Measurements from ENCODE around the gene LRP1B.

DNA sequence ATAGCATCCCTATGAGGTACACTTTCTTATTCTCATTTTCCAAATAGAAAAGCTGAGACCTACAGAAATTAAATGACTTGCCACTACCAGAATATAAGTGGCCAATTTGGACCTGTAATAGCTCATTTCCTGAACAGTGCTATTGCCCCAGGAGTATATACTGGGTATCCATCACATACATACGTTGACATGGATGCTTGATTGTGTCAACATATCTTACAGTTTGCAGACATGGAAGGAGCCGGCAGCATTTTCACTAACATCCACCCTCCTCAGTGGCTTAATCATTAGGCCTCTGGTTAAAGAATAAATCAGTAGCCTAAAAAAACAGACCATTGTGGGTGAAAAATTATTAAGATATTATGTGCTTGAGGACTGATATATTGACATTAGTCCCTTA is 829.3 kb downstream of the LRP1B start:
- TF ChIP-seq, protein P1, sequence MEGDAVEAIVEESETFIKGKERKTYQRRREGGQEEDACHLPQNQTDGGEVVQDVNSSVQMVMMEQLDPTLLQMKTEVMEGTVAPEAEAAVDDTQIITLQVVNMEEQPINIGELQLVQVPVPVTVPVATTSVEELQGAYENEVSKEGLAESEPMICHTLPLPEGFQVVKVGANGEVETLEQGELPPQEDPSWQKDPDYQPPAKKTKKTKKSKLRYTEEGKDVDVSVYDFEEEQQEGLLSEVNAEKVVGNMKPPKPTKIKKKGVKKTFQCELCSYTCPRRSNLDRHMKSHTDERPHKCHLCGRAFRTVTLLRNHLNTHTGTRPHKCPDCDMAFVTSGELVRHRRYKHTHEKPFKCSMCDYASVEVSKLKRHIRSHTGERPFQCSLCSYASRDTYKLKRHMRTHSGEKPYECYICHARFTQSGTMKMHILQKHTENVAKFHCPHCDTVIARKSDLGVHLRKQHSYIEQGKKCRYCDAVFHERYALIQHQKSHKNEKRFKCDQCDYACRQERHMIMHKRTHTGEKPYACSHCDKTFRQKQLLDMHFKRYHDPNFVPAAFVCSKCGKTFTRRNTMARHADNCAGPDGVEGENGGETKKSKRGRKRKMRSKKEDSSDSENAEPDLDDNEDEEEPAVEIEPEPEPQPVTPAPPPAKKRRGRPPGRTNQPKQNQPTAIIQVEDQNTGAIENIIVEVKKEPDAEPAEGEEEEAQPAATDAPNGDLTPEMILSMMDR (IDR thresholded peaks at IDR 0.05), result no peak
- TF ChIP-seq POLR2A (IDR thresholded peaks at IDR 0.05), result no peak

Measured in thyroid gland (tissue), 4 donors.